DND-41 (cell line): ENCODE data around the gene TAGAP.

ENCODE experiments used
- ATAC-seq: fragments of 200-7000 bp; cut with Tn5 transposase; 3 replicates; pipeline ENCODE4 v1.9.1; 2021; ENCODE audit warnings: low read depth; ENCODE audit not compliant: insufficient read depth
- DNase-seq: peaks from one replicate; pipeline ENCODE4 v3.0.0-alpha.2; 2020
- H2AFZ ChIP-seq: 2 replicates; pipeline ENCODE4 v1.6.0; 2012; ENCODE audit warnings: low read depth, low read length
- H3K27ac ChIP-seq: 2 replicates; pipeline ENCODE4 v1.5.1; 2012; ENCODE audit warnings: low read length, inconsistent platforms
- H3K27me3 ChIP-seq: fragments of 200-600 bp; sonication (generic); 2 replicates; pipeline ENCODE4 v1.6.0; 2012; ENCODE audit warnings: low read length, mild to moderate bottlenecking, inconsistent platforms; ENCODE audit not compliant: insufficient read depth, poor library complexity
- H3K36me3 ChIP-seq: 2 replicates; pipeline ENCODE4 v1.5.1; 2012; ENCODE audit warnings: low read length, inconsistent platforms; ENCODE audit not compliant: insufficient read depth
- H3K4me1 ChIP-seq: 2 replicates; pipeline ENCODE4 v1.5.1; 2012; ENCODE audit warnings: mild to moderate bottlenecking, low read length; ENCODE audit not compliant: insufficient read depth
- H3K4me2 ChIP-seq: 2 replicates; pipeline ENCODE4 v1.6.0; 2012; ENCODE audit warnings: mild to moderate bottlenecking, moderate library complexity, low read length, inconsistent platforms; ENCODE audit not compliant: insufficient read depth
- H3K4me3 ChIP-seq, 2 experiments: fragments of 200-600 bp in 1 of 2; shearing (Covaris generic) in 1 of 2; 2 replicates each; pipeline ENCODE4 v1.5.1; 2012 to 2016; ENCODE audit warnings: inconsistent platforms in 2 of 2, low read length in 2 of 2, mild to moderate bottlenecking in 2 of 2, low read depth in 1 of 2, moderate library complexity in 1 of 2
- H3K79me2 ChIP-seq: 2 replicates; pipeline ENCODE4 v1.6.0; 2012; ENCODE audit warnings: low read length, inconsistent platforms; ENCODE audit not compliant: insufficient read depth
- H3K9ac ChIP-seq: 2 replicates; pipeline ENCODE4 v1.6.0; 2012; ENCODE audit warnings: low read depth, mild to moderate bottlenecking, inconsistent platforms, low read length, moderate library complexity
- H3K9me3 ChIP-seq: 2 replicates; pipeline ENCODE4 v1.5.1; 2012; ENCODE audit warnings: low read length, moderate library complexity, mild to moderate bottlenecking, inconsistent platforms; ENCODE audit not compliant: insufficient read depth, severe bottlenecking
- H4K20me1 ChIP-seq: 2 replicates; pipeline ENCODE4 v1.6.0; 2012; ENCODE audit warnings: low read length; ENCODE audit not compliant: insufficient read depth
- EZH2 ChIP-seq: IDR thresholded peaks from 3 replicates; pipeline ENCODE4 v1.6.1; 2012; ENCODE audit warnings: borderline replicate concordance, low read depth, mild to moderate bottlenecking, moderate library complexity, low read length, inconsistent platforms; ENCODE audit not compliant: severe bottlenecking
- TF ChIP-seq, protein P1 (sequence below): IDR thresholded peaks from 2 replicates; pipeline ENCODE4 v1.5.1; 2012; ENCODE audit warnings: borderline replicate concordance, low read length, moderate library complexity, mild to moderate bottlenecking; ENCODE audit not compliant: poor library complexity, severe bottlenecking; ENCODE audit errors: extremely low read depth

TAGAP gene

DNA sequence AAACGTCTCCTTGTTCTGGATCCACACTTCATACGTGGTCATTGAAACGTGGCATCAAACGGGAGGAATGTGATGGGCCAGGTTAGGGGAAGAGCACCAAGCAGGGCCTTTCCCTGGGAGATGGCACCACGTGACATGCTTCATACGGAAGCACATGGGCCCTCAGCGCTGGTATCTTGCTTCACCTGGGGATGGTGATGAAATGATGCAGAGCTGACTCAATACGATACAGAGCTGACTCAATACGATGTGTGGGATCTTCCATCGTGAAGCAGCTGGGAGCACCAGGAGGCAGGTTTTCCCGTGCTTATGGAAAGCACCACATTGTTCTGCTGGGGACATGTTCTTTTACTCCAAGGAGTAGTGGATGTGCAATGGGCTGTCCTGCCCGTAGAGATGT, 22.5 kb upstream of the TAGAP start:
- no peaks in the 10 kb centered on the region for H3K36me3 ChIP-seq
- H3K27me3 ChIP-seq, result no peaks in the 10 kb centered on the region
- H2AFZ ChIP-seq, result no peak overlapping the region
- no peak overlapping the region for H3K4me3 ChIP-seq
- no peaks in the 10 kb centered on the region for H3K9me3 ChIP-seq
- H3K79me2 ChIP-seq, result no peaks in the 10 kb centered on the region
- no peak for DNase-seq
- H3K9ac ChIP-seq, result no peak overlapping the region
- TF ChIP-seq, protein P1, sequence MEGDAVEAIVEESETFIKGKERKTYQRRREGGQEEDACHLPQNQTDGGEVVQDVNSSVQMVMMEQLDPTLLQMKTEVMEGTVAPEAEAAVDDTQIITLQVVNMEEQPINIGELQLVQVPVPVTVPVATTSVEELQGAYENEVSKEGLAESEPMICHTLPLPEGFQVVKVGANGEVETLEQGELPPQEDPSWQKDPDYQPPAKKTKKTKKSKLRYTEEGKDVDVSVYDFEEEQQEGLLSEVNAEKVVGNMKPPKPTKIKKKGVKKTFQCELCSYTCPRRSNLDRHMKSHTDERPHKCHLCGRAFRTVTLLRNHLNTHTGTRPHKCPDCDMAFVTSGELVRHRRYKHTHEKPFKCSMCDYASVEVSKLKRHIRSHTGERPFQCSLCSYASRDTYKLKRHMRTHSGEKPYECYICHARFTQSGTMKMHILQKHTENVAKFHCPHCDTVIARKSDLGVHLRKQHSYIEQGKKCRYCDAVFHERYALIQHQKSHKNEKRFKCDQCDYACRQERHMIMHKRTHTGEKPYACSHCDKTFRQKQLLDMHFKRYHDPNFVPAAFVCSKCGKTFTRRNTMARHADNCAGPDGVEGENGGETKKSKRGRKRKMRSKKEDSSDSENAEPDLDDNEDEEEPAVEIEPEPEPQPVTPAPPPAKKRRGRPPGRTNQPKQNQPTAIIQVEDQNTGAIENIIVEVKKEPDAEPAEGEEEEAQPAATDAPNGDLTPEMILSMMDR, result no peak
- no peak for TF ChIP-seq EZH2
- H3K4me1 ChIP-seq, result peaks cover 19% of the 10 kb centered on the region
- no peak overlapping the region for H3K4me2 ChIP-seq
- H4K20me1 ChIP-seq, result no peaks in the 10 kb centered on the region
- H3K27ac ChIP-seq, result no peak overlapping the region
- no peak for ATAC-seq

DNA sequence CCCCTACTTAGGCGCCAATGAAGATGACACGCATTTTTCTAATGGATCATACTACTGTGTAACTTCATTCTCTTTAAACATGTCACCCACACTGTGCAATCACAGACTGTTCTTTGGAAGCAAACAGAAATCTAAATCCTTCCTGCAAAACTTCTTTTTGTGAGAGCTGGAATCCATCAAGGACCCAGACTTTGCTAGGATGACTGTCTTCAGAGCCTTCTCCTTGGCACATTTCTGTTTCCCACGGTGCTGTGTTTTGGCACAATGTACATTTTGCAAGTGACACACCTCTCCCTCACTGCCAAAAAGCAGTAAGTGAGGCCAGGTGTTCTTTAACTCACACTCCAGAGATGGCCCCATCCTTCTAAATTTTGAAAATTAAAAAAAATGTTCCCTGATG, 21.7 kb upstream of the TAGAP start:
- Histone ChIP-seq H3K9me3 (no peaks in the 10 kb centered on the region), H3K27me3 (no peaks in the 10 kb centered on the region), H3K9ac (no peak overlapping the region), H3K4me2 (no peak overlapping the region), H4K20me1 (no peaks in the 10 kb centered on the region), H3K4me3 (no peak overlapping the region), H2AFZ (no peak overlapping the region), H3K27ac (no peak overlapping the region), H3K79me2 (no peaks in the 10 kb centered on the region), H3K36me3 (no peaks in the 10 kb centered on the region), H3K4me1 (peaks cover 28% of the 10 kb centered on the region)
- TF ChIP-seq, protein P1, result no peak
- DNase-seq (no peak), ATAC-seq (no peak)

DNA sequence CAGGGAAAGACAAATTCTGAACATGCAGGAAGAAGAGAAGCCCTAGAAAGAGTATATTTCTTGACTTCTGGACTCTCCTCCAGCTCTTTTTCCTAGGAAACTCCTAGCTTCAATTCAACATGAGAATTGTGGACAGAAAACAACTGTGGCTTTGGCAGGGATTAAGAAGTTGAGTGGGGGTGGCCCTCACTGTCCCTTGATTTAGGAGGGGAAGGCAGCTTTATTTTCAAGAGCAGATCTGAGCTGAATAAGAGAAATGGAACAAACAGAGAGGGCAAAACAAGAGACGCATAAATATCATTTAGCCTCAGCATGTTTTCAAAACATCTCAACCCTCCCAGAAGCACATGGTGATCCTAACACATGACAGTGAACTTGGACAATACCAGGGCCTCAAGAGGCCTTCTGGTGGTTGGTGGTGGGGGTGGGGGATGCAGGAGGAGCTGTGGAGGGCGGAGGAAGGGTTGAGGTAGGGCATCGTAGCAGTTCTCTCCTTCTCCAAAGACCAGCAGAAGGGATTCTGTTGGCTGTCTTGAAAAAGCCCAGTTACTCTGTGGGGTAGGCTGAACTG, 21.1 kb upstream of the TAGAP start:
- Histone ChIP-seq H3K4me2 (no peak overlapping the region), H3K9me3 (no peaks in the 10 kb centered on the region), H3K27me3 (no peaks in the 10 kb centered on the region), H2AFZ (no peak overlapping the region), H3K4me1 (peaks cover 29% of the 10 kb centered on the region), H3K36me3 (no peaks in the 10 kb centered on the region), H3K27ac (no peak overlapping the region), H3K9ac (no peak overlapping the region), H4K20me1 (no peaks in the 10 kb centered on the region), H3K4me3 (no peak overlapping the region), H3K79me2 (no peaks in the 10 kb centered on the region)
- ATAC-seq (no peak), DNase-seq (no peak)
- TF ChIP-seq EZH2, result no peak
- TF ChIP-seq, protein P1, result no peak

DNA sequence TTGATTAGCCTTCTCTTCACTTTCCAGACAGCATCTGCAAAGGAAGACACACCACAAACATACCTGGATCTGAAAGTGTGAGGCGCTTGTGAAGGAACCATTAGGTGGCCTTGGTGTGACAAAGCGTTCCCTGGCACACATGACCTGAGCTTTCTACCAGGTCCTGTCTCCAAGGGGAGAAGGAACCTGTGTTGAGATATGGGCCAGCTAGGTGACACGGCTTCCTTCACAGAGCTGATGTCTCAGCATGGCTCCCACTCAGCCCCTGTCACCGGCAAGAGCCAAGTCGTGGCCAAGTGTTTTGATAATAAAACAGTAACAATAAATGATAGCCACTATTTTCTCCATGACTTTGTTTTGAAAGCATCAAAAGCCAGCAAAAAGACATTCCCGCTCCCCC, 20.3 kb upstream of the TAGAP start:
- no peaks in the 10 kb centered on the region for H3K79me2 ChIP-seq
- H3K4me1 ChIP-seq, result peaks cover 29% of the 10 kb centered on the region
- H3K9me3 ChIP-seq, result no peaks in the 10 kb centered on the region
- TF ChIP-seq EZH2, result no peak
- TF ChIP-seq, protein P1, result no peak
- H3K36me3 ChIP-seq, result no peaks in the 10 kb centered on the region
- H2AFZ ChIP-seq, result no peak overlapping the region
- no peak overlapping the region for H3K9ac ChIP-seq
- no peak overlapping the region for H3K4me2 ChIP-seq
- no peaks in the 10 kb centered on the region for H4K20me1 ChIP-seq
- no peaks in the 10 kb centered on the region for H3K27me3 ChIP-seq
- no peak overlapping the region for H3K27ac ChIP-seq
- ATAC-seq, result no peak
- no peak for DNase-seq
- H3K4me3 ChIP-seq, result no peak overlapping the region
